HS-27A (cell line): ENCODE data around the gene UBTD2.
A peak's percentile ranks its signal among the peaks of the same experiment; 100 is the strongest.

Experiments used
- DNase-seq: peaks from one replicate; pipeline ENCODE4 v3.0.0-alpha.2; 2012; ENCODE audit warnings: low read depth, missing footprints

Gene UBTD2

GRCh38 chr5:172194985-172195774, 88.4 kb downstream of the UBTD2 start:
- DNase-seq, result no peak

GRCh38 chr5:172193872-172194271, 89.7 kb downstream of the UBTD2 start, which contains the start of gene EFCAB9:
Gene EFCAB9, plus strand, starts transcription at chr5:172194172. Its CDS starts 1 bp downstream, at chr5:172194173.
- DNase-seq, result no peak

- DNase-seq, result no peak
Measured at GRCh38 chr5:172189693-172190296, 93.8 kb downstream of the UBTD2 start.

- no peak for DNase-seq
Measured at GRCh38 chr5:172188893-172189692, 94.5 kb downstream of the UBTD2 start.

GRCh38 chr5:172188033-172188892, 95.3 kb downstream of the UBTD2 start, which contains the start of gene STK10:
Gene STK10, minus strand, starts transcription at chr5:172188224. Its CDS starts 182 bp downstream, at chr5:172188042.
- DNase-seq, result peak; percentile 57

- DNase-seq, result peak; percentile 31
Measured at GRCh38 chr5:172187118-172188032, 96.2 kb downstream of the UBTD2 start.

- DNase-seq, result no peak
Measured at GRCh38 chr5:172186114-172186695, 97.4 kb downstream of the UBTD2 start.

GRCh38 chr5:172185096-172185461, 98.5 kb downstream of the UBTD2 start:
- no peak for DNase-seq

GRCh38 chr5:172183881-172184280, 99.7 kb downstream of the UBTD2 start:
- DNase-seq, result no peak

GRCh38 chr5:172182291-172182690, 101.3 kb downstream of the UBTD2 start:
- DNase-seq, result no peak

- DNase-seq, result no peak
Measured at GRCh38 chr5:172180936-172181335, 102.6 kb downstream of the UBTD2 start.

- no peak for DNase-seq
Measured at GRCh38 chr5:172178991-172179989, 104.3 kb downstream of the UBTD2 start.

- no peak for DNase-seq
Measured at GRCh38 chr5:172178301-172178987, 105.1 kb downstream of the UBTD2 start.

- DNase-seq, result no peak
Measured at GRCh38 chr5:172177176-172177575, 106.4 kb downstream of the UBTD2 start.

- no peak for DNase-seq
Measured at GRCh38 chr5:172175263-172175719, 108.3 kb downstream of the UBTD2 start.

- no peak for DNase-seq
Measured at GRCh38 chr5:172173564-172174153, 109.9 kb downstream of the UBTD2 start.

- DNase-seq, result no peak
Measured at GRCh38 chr5:172172912-172173563, 110.5 kb downstream of the UBTD2 start.
